Upper lobe of left lung (tissue), 4 donors: ENCODE data around the gene THAP5.

ENCODE experiments used
- EP300 ChIP-seq, 4 donors: sonication (generic); formaldehyde crosslinking; IDR thresholded peaks; one replicate each; pipeline ENCODE4 v1.5.1; 2017; ENCODE audit warnings: antibody characterized with exemption in 4 of 4, control low read depth in 2 of 4
- POLR2AphosphoS5 ChIP-seq, 2 donors: sonication (generic); formaldehyde crosslinking; IDR thresholded peaks; one replicate each; pipeline ENCODE4 v1.5.1; 2017; ENCODE audit warnings: antibody characterized with exemption in 2 of 2
- TF ChIP-seq, protein P1 (sequence below), 6 experiments: fragments of 450-650 bp in 4 of 6; fragments of 200-600 bp in 2 of 6; sonication (generic) in 2 of 6; IDR thresholded peaks; one replicate each; pipeline ENCODE4 v1.5.1; 2016 to 2019; ENCODE audit warnings: antibody characterized with exemption in 6 of 6

- TF ChIP-seq, protein P1, sequence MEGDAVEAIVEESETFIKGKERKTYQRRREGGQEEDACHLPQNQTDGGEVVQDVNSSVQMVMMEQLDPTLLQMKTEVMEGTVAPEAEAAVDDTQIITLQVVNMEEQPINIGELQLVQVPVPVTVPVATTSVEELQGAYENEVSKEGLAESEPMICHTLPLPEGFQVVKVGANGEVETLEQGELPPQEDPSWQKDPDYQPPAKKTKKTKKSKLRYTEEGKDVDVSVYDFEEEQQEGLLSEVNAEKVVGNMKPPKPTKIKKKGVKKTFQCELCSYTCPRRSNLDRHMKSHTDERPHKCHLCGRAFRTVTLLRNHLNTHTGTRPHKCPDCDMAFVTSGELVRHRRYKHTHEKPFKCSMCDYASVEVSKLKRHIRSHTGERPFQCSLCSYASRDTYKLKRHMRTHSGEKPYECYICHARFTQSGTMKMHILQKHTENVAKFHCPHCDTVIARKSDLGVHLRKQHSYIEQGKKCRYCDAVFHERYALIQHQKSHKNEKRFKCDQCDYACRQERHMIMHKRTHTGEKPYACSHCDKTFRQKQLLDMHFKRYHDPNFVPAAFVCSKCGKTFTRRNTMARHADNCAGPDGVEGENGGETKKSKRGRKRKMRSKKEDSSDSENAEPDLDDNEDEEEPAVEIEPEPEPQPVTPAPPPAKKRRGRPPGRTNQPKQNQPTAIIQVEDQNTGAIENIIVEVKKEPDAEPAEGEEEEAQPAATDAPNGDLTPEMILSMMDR (IDR thresholded peaks at IDR 0.05) = no peak
- TF ChIP-seq POLR2AphosphoS5 (IDR thresholded peaks at IDR 0.05) = no peak
- TF ChIP-seq EP300 (IDR thresholded peaks at IDR 0.05) = no peak
Observed at GRCh38 chr7:108576116-108576515, 6.6 kb upstream of the THAP5 start.
